GM20431 (cell line): ENCODE measurements around the gene ZNF534.
"Not testable (repeated sequence)": the region's sequence is repeated elsewhere in the genome, so short reads cannot be mapped to it uniquely, and the experiment has no call there.

Source experiments
- in situ Hi-C: fragments of 300-500 bp; cut with MseI, MboI; formaldehyde crosslinking; loops from one replicate; pipeline ENCODE4 v1.15.0; 2020; ENCODE audit warnings: low sequenced_read_pairs; ENCODE audit not compliant: unreplicated experiment

Gene ZNF534

GRCh38 chr19:52492994-52493470 lies 64.1 kb downstream of the ZNF534 start:
- in situ Hi-C loops, result no loop called here

GRCh38 chr19:52494518-52494917 lies 65.6 kb downstream of the ZNF534 start:
- in situ Hi-C loops, result no loop called here

- in situ Hi-C loops, result no loop called here
Observed at GRCh38 chr19:52498571-52498970, 69.6 kb downstream of the ZNF534 start.

- in situ Hi-C loops, result not testable (repeated sequence)
Observed at GRCh38 chr19:52500474-52500873, 71.5 kb downstream of the ZNF534 start.

- in situ Hi-C loops, result not testable (repeated sequence)
Observed at GRCh38 chr19:52500991-52501390, 72.0 kb downstream of the ZNF534 start.
